Measurements from ENCODE around the gene PRM1. TPM values are rescaled to one million over a fixed set of nuclear protein-coding genes. Genes with fewer than 3 reads are reported as not detected.

Gene PRM1
- total RNA-seq, 1 experiment from 2014 or later: not detected

DNA sequence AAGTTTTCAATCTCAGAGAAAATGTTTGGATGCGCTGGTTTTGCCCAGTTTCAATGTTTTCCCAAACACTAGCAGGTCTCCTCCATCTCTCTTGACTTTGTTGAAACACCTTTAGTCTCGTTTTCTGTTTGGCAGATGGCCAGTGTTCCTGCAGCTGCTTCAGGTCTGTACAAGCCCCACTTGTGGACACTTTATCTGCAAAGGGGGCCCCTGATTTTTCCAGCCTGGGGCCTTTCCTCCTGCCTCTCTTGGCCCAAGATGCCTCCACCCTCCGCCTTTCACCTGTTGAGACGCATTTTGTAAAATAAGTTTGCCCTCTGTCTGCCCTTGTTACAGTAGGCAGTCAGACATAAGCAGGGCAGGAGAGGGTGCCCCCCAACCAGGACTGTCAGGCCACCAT, 21.8 kb upstream of the PRM1 start:
- Mint-ChIP-seq H3K27me3 (ENCODE audit: low read depth) (no peaks in the 10 kb centered on the region; the same call in 1 of the 2 replicates), H3K36me3 (ENCODE audit: insufficient read depth in 1 of 3, low read depth in 3 of 3) (peaks cover 0 to 1% (median 0%) of the 10 kb centered on the region in 3 experiments; a peak in 1 of 7 replicates), H3K9me3 (no peaks in the 10 kb centered on the region; a peak in 1 of 5 replicates), H3K4me1 (peaks cover under 1 to 6% of the 10 kb centered on the region in 2 experiments), H3K27ac (no peak overlapping the region), H3K4me3 (no peak overlapping the region)
- no peak overlapping the region for H2AK5ac ChIP-seq (ENCODE audit: insufficient read length, low read length)
- no peak overlapping the region for H2AFZ ChIP-seq (ENCODE audit: low read length)
- H2BK20ac ChIP-seq (ENCODE audit: low read depth, low read length, poor library complexity, severe bottlenecking): no peak overlapping the region
- H2BK120ac ChIP-seq (ENCODE audit: low read depth, low read length, poor library complexity, severe bottlenecking): no peak overlapping the region
- no peak overlapping the region for H3K9ac ChIP-seq (ENCODE audit: extremely low read depth, insufficient read length, low read length)
- no peak overlapping the region for H2BK5ac ChIP-seq (ENCODE audit: insufficient read length, low read length)
- TF ChIP-seq, protein P1, sequence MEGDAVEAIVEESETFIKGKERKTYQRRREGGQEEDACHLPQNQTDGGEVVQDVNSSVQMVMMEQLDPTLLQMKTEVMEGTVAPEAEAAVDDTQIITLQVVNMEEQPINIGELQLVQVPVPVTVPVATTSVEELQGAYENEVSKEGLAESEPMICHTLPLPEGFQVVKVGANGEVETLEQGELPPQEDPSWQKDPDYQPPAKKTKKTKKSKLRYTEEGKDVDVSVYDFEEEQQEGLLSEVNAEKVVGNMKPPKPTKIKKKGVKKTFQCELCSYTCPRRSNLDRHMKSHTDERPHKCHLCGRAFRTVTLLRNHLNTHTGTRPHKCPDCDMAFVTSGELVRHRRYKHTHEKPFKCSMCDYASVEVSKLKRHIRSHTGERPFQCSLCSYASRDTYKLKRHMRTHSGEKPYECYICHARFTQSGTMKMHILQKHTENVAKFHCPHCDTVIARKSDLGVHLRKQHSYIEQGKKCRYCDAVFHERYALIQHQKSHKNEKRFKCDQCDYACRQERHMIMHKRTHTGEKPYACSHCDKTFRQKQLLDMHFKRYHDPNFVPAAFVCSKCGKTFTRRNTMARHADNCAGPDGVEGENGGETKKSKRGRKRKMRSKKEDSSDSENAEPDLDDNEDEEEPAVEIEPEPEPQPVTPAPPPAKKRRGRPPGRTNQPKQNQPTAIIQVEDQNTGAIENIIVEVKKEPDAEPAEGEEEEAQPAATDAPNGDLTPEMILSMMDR (conservative IDR thresholded peaks at IDR 0.05): no peak
- no peak overlapping the region for H3K4ac ChIP-seq (ENCODE audit: low read depth, low read length)
- H4K20me1 ChIP-seq (ENCODE audit: control insufficient read depth, insufficient read depth, insufficient read length): no peaks in the 10 kb centered on the region
- H3K56ac ChIP-seq (ENCODE audit: insufficient read length, low read depth, low read length): no peak overlapping the region
- H3K27ac ChIP-seq (ENCODE audit: insufficient read length, low read depth, low read length): no peak overlapping the region
- no peak overlapping the region for H3T11ph ChIP-seq (ENCODE audit: low read length)
- no CpG with 5 or more reads among the region's 4 CpGs for WGBS (ENCODE audit: extremely low coverage, insufficient read length, low lambda C conversion rate)
- no peak overlapping the region for H3K18ac ChIP-seq (ENCODE audit: insufficient read length, low read depth, low read length)
- H3K23me2 ChIP-seq (ENCODE audit: insufficient read length, low read depth, low read length, poor library complexity, severe bottlenecking): no peaks in the 10 kb centered on the region
- H3K27me3 ChIP-seq (ENCODE audit: insufficient read depth, low read length): no peaks in the 10 kb centered on the region
- no peaks in the 10 kb centered on the region for H3K79me1 ChIP-seq (ENCODE audit: insufficient read depth, low read depth, low read length, poor library complexity, severe bottlenecking)
- H2BK15ac ChIP-seq (ENCODE audit: low read depth, low read length): no peak overlapping the region
- no peak overlapping the region for H2BK12ac ChIP-seq (ENCODE audit: insufficient read length, low read depth, low read length)
- no peak overlapping the region for H4K5ac ChIP-seq (ENCODE audit: insufficient read length, low read depth, low read length)
- H3K23ac ChIP-seq (ENCODE audit: insufficient read length, low read depth, low read length): no peak overlapping the region
- no peaks in the 10 kb centered on the region for H3K9me3 ChIP-seq (ENCODE audit: control insufficient read depth, low read depth, low read length)
- H4K91ac ChIP-seq (ENCODE audit: insufficient read length, low read depth, low read length): no peak overlapping the region
- no peak overlapping the region for H3K4me2 ChIP-seq (ENCODE audit: insufficient read depth, insufficient read length, low read length)
- H3K14ac ChIP-seq (ENCODE audit: insufficient read depth, low read length): no peak overlapping the region
- H3K79me2 ChIP-seq (ENCODE audit: insufficient read depth, low read length): 0 out of 2 replicates have a peak, but pooled peaks cover 2% of the 10 kb centered on the region
- no peak overlapping the region for H4K8ac ChIP-seq (replicated peaks; ENCODE audit: insufficient read length, low read depth, low read length)
- no peak for DNase-seq
- H3K4me1 ChIP-seq (ENCODE audit: insufficient read depth, low read length): no peaks in the 10 kb centered on the region; the same call in 1 of the 2 replicates

Data from H9 (cell line).